GM18519 (cell line): ENCODE results near the gene HLA-A.

ENCODE experiments used
- ATAC-seq: cut with Tn5 transposase; IDR thresholded peaks from one replicate; pipeline ENCODE4 v1.9.1; 2021; ENCODE audit warnings: mild to moderate bottlenecking, moderate library complexity; ENCODE audit not compliant: unreplicated experiment, low FRiP score

HLA-A gene

GRCh38 chr6:29982097-29982496, 39.8 kb downstream of the HLA-A start:
- no peak for ATAC-seq

- no peak for ATAC-seq
Observed at GRCh38 chr6:29984232-29984631, 41.9 kb downstream of the HLA-A start.

GRCh38 chr6:29984992-29985391, 42.7 kb downstream of the HLA-A start:
- ATAC-seq: no peak

GRCh38 chr6:29986179-29986781, 43.9 kb downstream of the HLA-A start:
- no peak for ATAC-seq

GRCh38 chr6:29989211-29989610, 46.9 kb downstream of the HLA-A start:
- ATAC-seq: no peak

GRCh38 chr6:29990931-29991330, 48.6 kb downstream of the HLA-A start:
- ATAC-seq: no peak

GRCh38 chr6:29992807-29993206, 50.5 kb downstream of the HLA-A start:
- no peak for ATAC-seq

GRCh38 chr6:29994826-29995225, 52.5 kb downstream of the HLA-A start:
- ATAC-seq: no peak

GRCh38 chr6:29995340-29995777, 53.0 kb downstream of the HLA-A start:
- ATAC-seq: no peak
